Glomerular visceral epithelial cell (primary cell): Measurements from ENCODE around the gene HELZ2.

ENCODE experiments used
- DNase-seq: peaks from one replicate; pipeline ENCODE4 v3.0.0-alpha.2; 2016; ENCODE audit errors: extremely low spot score

Gene HELZ2

GRCh38 chr20:63539441-63540370 lies 34.3 kb downstream of the HELZ2 start:
- no peak for DNase-seq

GRCh38 chr20:63539092-63539430 lies 35.0 kb downstream of the HELZ2 start:
- DNase-seq: no peak

- DNase-seq: no peak
Measured at GRCh38 chr20:63538204-63539091, 35.6 kb downstream of the HELZ2 start.

- peak; percentile 94 for DNase-seq
Measured at GRCh38 chr20:63537525-63538203, 36.4 kb downstream of the HELZ2 start.

- no peak for DNase-seq
Measured at GRCh38 chr20:63536997-63537524, 37.0 kb downstream of the HELZ2 start, which contains the start of gene PTK6. Gene PTK6 (minus strand): TSS chr20:63537376. CDS start chr20:63537314, 62 bp downstream.

- DNase-seq: peak; percentile 49
Measured at GRCh38 chr20:63536241-63536977, 37.6 kb downstream of the HELZ2 start.

- DNase-seq: no peak
Measured at GRCh38 chr20:63534831-63535651, 39.0 kb downstream of the HELZ2 start.

GRCh38 chr20:63534427-63534830 lies 39.6 kb downstream of the HELZ2 start:
- no peak for DNase-seq

GRCh38 chr20:63533871-63534393 lies 40.1 kb downstream of the HELZ2 start:
- DNase-seq: no peak

- no peak for DNase-seq
Measured at GRCh38 chr20:63533388-63533787, 40.7 kb downstream of the HELZ2 start.

- DNase-seq: no peak
Measured at GRCh38 chr20:63532449-63532971, 41.5 kb downstream of the HELZ2 start.

- no peak for DNase-seq
Measured at GRCh38 chr20:63531686-63532448, 42.2 kb downstream of the HELZ2 start.

- DNase-seq: no peak
Measured at GRCh38 chr20:63530788-63531160, 43.3 kb downstream of the HELZ2 start.

GRCh38 chr20:63529861-63530787 lies 43.9 kb downstream of the HELZ2 start:
- DNase-seq: no peak

GRCh38 chr20:63529180-63529860 lies 44.7 kb downstream of the HELZ2 start:
- DNase-seq: no peak

GRCh38 chr20:63527184-63527583 lies 46.9 kb downstream of the HELZ2 start:
- no peak for DNase-seq

- DNase-seq: no peak
Measured at GRCh38 chr20:63525971-63526370, 48.1 kb downstream of the HELZ2 start.
